ENCODE measurements around the gene FGG.

FGG gene

GRCh38 chr4:154585369-154586018 lies 27.0 kb downstream of the FGG start:
- no peak for DNase-seq (ENCODE audit: low read depth)

- DNase-seq (ENCODE audit: low read depth), result no peak
These were observed 28.2 kb downstream of the FGG start for GRCh38 chr4:154584259-154584658.

GRCh38 chr4:154583677-154584076 lies 28.8 kb downstream of the FGG start:
- no peak for DNase-seq (ENCODE audit: low read depth)

DNA sequence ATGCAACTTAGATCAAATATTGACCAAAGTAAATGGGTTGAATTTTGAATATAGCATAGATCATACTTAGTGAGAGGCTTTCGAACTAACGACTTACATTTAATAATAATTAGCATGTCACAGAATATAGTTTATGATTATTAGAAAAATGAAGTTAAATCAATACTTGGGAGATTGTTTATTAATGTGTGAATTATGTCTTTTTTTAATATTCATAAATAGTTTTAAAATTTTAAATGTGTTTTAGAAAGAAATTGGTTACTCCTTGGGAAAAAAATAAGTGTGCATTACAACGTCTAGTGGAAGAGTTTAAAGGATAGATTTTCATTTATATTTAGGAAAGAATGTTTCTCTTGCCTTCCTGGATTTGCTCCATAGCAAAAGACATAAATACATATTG lies 29.2 kb downstream of the FGG start:
- no peak for DNase-seq (ENCODE audit: low read depth)

DNA sequence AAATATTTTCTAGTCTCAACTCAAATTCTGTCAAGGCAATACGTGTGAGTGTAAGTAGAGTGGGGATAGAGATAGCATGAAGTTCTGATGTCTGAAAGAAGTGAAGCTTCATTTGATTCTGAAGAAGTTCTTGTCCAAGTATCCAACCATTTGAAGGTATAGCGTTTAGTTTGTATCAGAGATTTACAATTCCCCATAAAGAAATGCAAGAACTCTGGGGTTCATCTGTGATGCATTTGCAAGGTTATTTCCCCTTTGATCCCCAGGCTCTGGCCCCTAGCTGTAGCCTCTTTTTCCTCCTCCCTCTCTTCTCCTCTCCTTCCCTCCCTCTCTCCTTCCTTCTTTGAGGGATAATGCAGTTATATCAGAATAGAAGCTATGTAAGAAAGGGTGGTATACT lies 29.7 kb downstream of the FGG start:
- DNase-seq (ENCODE audit: low read depth), result no peak

DNA sequence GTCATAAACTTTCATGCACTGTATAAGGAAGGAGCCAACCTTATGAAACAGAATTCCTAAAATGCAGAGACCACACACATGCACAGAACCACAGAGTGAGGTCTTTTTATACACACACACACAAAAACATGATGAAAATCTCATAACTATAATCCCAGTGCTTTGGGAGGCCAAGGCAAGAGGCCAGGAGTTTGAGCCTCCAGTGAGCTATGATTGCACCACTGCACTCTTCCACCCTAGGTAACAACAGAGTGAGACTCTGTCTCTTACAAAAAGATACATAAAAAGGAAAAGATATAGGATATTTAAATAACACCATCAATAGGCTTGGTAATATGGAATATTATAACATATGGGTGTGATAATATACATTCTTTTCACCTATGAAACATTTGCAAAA lies 32.5 kb downstream of the FGG start:
- DNase-seq (ENCODE audit: low read depth), result no peak

GRCh38 chr4:154578919-154579318 lies 33.5 kb downstream of the FGG start:
- no peak for DNase-seq (ENCODE audit: low read depth)

DNA sequence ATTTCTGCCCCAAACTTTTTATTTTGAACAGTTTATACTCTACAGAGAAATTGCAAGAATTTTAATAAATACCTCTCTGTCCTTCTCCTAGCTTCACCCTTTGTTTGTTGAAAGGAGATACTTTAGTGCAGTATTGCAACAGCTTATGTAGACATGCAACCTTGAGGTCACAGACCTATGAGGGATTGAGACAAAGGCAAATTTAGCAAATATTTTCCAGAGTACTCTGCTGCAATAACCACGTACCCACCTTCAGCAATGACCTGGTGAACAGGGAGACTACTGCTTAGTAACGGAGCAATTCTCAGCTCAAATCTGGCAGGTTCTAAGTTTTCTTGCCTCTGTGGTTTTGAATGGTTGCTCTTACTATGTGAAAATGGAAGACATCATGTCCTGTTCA lies 35.1 kb downstream of the FGG start:
- no peak for DNase-seq (ENCODE audit: low read depth)

- DNase-seq (ENCODE audit: low read depth), result no peak
These were observed 38.1 kb downstream of the FGG start for GRCh38 chr4:154574311-154574710.

DNA sequence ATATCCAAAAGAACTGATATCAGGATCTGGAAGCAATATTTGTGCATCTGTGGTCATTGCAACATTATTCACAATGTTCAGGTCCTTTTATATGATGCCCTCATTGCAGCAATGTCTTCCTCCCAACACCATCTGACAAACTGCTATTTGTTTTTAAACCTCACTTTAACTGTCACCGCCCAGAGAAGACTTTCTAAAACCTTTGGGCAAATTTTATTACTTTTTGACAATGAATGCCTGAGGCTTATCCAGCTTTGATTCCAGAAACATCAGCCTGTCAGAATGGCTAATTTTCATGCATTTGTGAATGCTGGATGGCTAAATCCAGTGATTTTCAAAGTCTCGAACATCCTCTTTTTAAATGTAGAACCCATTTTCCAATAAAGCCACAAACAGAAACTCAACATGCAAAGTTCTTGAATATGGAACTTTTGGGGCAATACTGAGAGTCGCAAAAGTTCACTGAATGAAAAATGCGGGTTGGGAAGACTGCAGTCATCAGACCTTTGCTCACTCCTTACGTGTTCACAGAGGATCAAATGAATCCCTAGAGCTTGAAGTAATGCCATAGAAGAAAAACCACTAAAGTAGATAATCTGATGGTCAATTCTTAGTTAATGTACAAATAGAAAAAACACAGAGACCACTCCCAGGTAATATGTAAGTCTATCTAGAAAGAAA lies 39.1 kb downstream of the FGG start:
- DNase-seq (ENCODE audit: low read depth), result no peak

GRCh38 chr4:154569584-154569983 lies 42.9 kb downstream of the FGG start:
- DNase-seq (ENCODE audit: low read depth), result no peak

DNA sequence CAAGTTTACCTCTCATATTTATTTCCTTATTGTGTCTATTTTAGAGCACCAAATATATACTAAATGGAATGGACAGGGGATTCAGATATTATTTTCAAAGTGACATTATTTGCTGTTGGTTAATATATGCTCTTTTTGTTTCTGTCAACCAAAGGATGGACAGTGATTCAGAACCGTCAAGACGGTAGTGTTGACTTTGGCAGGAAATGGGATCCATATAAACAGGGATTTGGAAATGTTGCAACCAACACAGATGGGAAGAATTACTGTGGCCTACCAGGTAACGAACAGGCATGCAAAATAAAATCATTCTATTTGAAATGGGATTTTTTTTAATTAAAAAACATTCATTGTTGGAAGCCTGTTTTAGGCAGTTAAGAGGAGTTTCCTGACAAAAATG lies 43.4 kb downstream of the FGG start:
- DNase-seq (ENCODE audit: low read depth), result no peak

GRCh38 chr4:154566639-154567204 lies 45.7 kb downstream of the FGG start:
- no peak for DNase-seq (ENCODE audit: low read depth)

- DNase-seq (ENCODE audit: low read depth), result no peak
These were observed 46.8 kb downstream of the FGG start for GRCh38 chr4:154565704-154566103.

- no peak for DNase-seq (ENCODE audit: low read depth)
These were observed 48.1 kb downstream of the FGG start for GRCh38 chr4:154564311-154564710.

GRCh38 chr4:154562697-154563254 lies 49.7 kb downstream of the FGG start, which contains the start of gene FGB:
Gene FGB, plus strand, starts transcription at chr4:154563011. Its CDS starts 8 bp downstream, at chr4:154563019.
- no peak for DNase-seq (ENCODE audit: low read depth)

GRCh38 chr4:154560824-154561231 lies 51.6 kb downstream of the FGG start:
- DNase-seq (ENCODE audit: low read depth), result no peak

- DNase-seq (ENCODE audit: low read depth), result no peak
These were observed 52.0 kb downstream of the FGG start for GRCh38 chr4:154560419-154560801.

- DNase-seq (ENCODE audit: low read depth), result no peak
These were observed 52.7 kb downstream of the FGG start for GRCh38 chr4:154559494-154560418.

- DNase-seq (ENCODE audit: low read depth), result no peak
These were observed 53.3 kb downstream of the FGG start for GRCh38 chr4:154559141-154559493.
